GM10266 (cell line): Measurements from ENCODE around the gene DMD.

Source experiments
- DNase-seq: peaks from one replicate; pipeline ENCODE4 v3.0.0; 2012; ENCODE audit errors: extremely low spot score
- TF ChIP-seq, protein P1 (sequence below): IDR thresholded peaks from 2 replicates; pipeline ENCODE4 v1.5.1; 2012; ENCODE audit warnings: mild to moderate bottlenecking, low read depth; ENCODE audit not compliant: control insufficient read depth, insufficient read depth; ENCODE audit errors: missing control alignments

The DMD gene

GRCh38 chrX:31225819-31226218 lies 1985.5 kb downstream of the DMD start:
- TF ChIP-seq, protein P1, sequence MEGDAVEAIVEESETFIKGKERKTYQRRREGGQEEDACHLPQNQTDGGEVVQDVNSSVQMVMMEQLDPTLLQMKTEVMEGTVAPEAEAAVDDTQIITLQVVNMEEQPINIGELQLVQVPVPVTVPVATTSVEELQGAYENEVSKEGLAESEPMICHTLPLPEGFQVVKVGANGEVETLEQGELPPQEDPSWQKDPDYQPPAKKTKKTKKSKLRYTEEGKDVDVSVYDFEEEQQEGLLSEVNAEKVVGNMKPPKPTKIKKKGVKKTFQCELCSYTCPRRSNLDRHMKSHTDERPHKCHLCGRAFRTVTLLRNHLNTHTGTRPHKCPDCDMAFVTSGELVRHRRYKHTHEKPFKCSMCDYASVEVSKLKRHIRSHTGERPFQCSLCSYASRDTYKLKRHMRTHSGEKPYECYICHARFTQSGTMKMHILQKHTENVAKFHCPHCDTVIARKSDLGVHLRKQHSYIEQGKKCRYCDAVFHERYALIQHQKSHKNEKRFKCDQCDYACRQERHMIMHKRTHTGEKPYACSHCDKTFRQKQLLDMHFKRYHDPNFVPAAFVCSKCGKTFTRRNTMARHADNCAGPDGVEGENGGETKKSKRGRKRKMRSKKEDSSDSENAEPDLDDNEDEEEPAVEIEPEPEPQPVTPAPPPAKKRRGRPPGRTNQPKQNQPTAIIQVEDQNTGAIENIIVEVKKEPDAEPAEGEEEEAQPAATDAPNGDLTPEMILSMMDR = no peak

GRCh38 chrX:31224381-31225012 lies 1986.9 kb downstream of the DMD start:
- DNase-seq = no peak
- TF ChIP-seq, protein P1 = no peak

More at GRCh38 chrX:31225819-31226218, 1985.5 kb downstream of the DMD start:
- DNase-seq = no peak

GRCh38 chrX:31223817-31224216 lies 1987.5 kb downstream of the DMD start:
- TF ChIP-seq, protein P1 = no peak
- DNase-seq = no peak

- no peak for DNase-seq
- TF ChIP-seq, protein P1 = no peak
Measured at GRCh38 chrX:31222946-31223345, 1988.4 kb downstream of the DMD start.

DNA sequence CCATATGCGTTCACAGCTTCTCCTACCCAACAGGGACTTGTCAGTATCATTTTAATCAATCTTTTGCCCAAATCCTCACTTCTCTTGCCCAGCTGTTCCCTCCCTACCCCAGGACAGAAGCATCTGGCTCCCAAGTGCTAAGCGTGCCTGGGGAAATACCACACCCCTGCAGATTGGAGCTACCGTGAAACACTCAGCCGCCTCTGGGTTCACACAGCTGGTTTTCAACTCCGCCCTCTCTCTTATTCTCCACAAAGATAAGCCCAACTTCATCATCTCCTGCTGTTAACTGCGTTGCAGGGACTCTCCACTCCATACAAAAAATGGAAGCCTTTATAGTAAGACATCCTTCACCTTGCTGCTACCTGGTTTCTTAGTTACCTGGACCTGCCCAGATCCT lies 1992.2 kb downstream of the DMD start:
- TF ChIP-seq, protein P1 = no peak
- no peak for DNase-seq

DNA sequence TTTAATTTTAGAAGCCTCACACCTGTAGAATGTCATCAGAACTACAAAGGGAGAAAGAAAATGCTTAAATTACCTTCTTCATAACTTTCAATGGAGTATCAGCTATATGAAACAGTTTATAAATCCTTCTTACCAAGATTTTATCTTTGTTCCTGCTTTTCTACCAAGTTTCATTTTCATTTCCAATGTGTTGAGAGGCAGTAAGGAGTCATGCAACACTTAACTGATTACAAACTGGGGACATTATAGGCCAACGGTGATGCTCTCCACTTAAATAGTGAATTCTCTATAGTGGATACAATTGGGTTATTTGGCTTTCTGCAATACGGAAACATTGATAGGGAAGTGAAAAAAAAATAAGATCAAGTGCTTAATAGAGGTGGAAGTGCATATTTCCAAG lies 1994.3 kb downstream of the DMD start:
- DNase-seq = no peak
- TF ChIP-seq, protein P1 = no peak

DNA sequence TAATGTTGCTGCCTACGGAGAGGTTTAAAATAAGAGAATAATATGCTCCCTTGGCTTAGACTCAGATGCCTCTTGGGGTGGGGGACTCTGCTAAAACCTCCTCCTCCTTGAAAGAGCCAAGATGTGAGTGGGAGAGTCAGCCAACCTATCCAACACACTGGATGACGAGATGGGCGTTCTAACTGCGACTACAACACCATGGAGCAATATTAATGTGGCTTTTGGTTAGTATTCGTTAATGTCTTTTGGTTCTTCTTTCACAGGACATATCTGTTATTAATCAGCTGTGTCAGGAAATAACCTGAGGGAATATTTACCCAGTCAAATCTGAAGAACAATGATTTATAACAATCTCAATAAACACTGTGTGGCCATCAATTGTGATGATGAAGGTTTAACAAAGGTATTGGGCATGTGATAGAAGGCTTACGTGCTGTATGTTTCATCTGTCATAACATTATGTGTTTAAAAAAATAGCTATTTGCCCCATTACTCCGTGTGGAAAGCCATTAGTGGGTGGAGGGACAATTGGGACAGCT lies 1996.0 kb downstream of the DMD start:
- no peak for DNase-seq
- TF ChIP-seq, protein P1 = no peak
